Caco-2 (cell line): ENCODE measurements around the gene BRICD5. TPM values are rescaled to one million over a fixed set of nuclear protein-coding genes. Genes with fewer than 3 reads are reported as not detected.

Experiments
- BruUV-seq: library from RNA; stranded (reverse); fragments of 400-500 nt; replicated peaks from 2 replicates; lab custom pipeline; 2021; lab: Mats Ljungman, UMichigan
- CTCF ChIA-PET: fragments of 300-600 bp; sonication (Branson Sonifier 250); formaldehyde crosslinking; loops from one replicate; lab custom pipeline; 2022; ENCODE audit warnings: antibody characterized with exemption; lab: Charles Lee
- POLR2A ChIA-PET: fragments of 300-600 bp; sonication (Branson Sonifier 250); formaldehyde crosslinking; loops from one replicate; lab custom pipeline; 2022; ENCODE audit warnings: antibody characterized with exemption; lab: Charles Lee
- DNase-seq, 2 experiments: peaks; one replicate each; pipeline versions ENCODE4 v3.0.0 to v3.0.0-alpha.2; 2020 to 2022
- H3K27me3 ChIP-seq: replicated peaks from 2 replicates; pipeline ENCODE4 v1.6.0; 2011; ENCODE audit warnings: low read length; ENCODE audit not compliant: control insufficient read depth, insufficient read depth
- H3K36me3 ChIP-seq: 2 replicates; pipeline ENCODE4 v1.5.1; 2011; ENCODE audit warnings: low read length; ENCODE audit not compliant: control insufficient read depth, insufficient read depth
- H3K4me1 ChIP-seq: fragments of 250-450 bp; sonication (Bioruptor Pico); 2 replicates; pipeline ENCODE4 v1.5.1; 2020; ENCODE audit warnings: mild to moderate bottlenecking
- H3K4me3 ChIP-seq: 2 replicates; pipeline ENCODE4 v1.5.1; 2011; ENCODE audit warnings: low read depth, mild to moderate bottlenecking, control low read depth, low read length
- H3K9me3 ChIP-seq: fragments of 250-450 bp; sonication (Bioruptor Pico); 2 replicates; pipeline ENCODE4 v1.5.1; 2020; ENCODE audit warnings: mild to moderate bottlenecking, moderate library complexity
- H3K27ac Mint-ChIP-seq: one replicate; pipeline ENCODE4 v1.8.0; 2022; ENCODE audit warnings: mixed read lengths; ENCODE audit not compliant: unreplicated experiment
- H3K27me3 Mint-ChIP-seq: one replicate; pipeline ENCODE4 v1.8.0; 2022; ENCODE audit warnings: mixed read lengths; ENCODE audit not compliant: insufficient read depth, unreplicated experiment
- H3K36me3 Mint-ChIP-seq: one replicate; pipeline ENCODE4 v1.8.0; 2022; ENCODE audit warnings: mild to moderate bottlenecking, mixed read lengths; ENCODE audit not compliant: insufficient read depth, unreplicated experiment
- H3K4me1 Mint-ChIP-seq: one replicate; pipeline ENCODE4 v1.8.0; 2022; ENCODE audit warnings: low read depth, mixed read lengths; ENCODE audit not compliant: unreplicated experiment
- H3K4me3 Mint-ChIP-seq: one replicate; pipeline ENCODE4 v1.8.0; 2022; ENCODE audit warnings: mild to moderate bottlenecking, moderate library complexity, mixed read lengths; ENCODE audit not compliant: unreplicated experiment
- H3K9me3 Mint-ChIP-seq: one replicate; pipeline ENCODE4 v1.8.0; 2022; ENCODE audit warnings: mixed read lengths; ENCODE audit not compliant: unreplicated experiment
- CTCF ChIP-seq, 2 experiments: fragments of 200-600 bp in 1 of 2; IDR thresholded peaks; 1 replicate in 1 of 2; 2 replicates in 1 of 2; pipeline versions ENCODE4 v1.5.1 to v1.8.0; 2011 to 2022; ENCODE audit warnings: antibody characterized with exemption in 1 of 2, control low read depth in 1 of 2, inconsistent platforms in 1 of 2, low read depth in 1 of 2, low read length in 1 of 2, mild to moderate bottlenecking in 1 of 2, moderate library complexity in 1 of 2; ENCODE audit not compliant: insufficient read depth in 1 of 2, severe bottlenecking in 1 of 2, unreplicated experiment in 1 of 2
- intact Hi-C: fragments of 100-400 bp; cut with micrococcal nuclease; formaldehyde crosslinking; loops from one replicate; pipeline ENCODE4 v1.10.0; 2022; ENCODE audit not compliant: unreplicated experiment
- total RNA-seq: library from RNA; stranded (reverse); gene quantifications from 2 replicates; pipeline ENCODE4 v1.2.3, GENCODE V29; 2022

BRICD5 gene
- total RNA-seq, 1 experiment from 2014 or later: 10.0 TPM

GRCh38 chr16:2232094-2232990, 21.7 kb upstream of the BRICD5 start:
- H3K9me3 Mint-ChIP-seq: no peaks in the 10 kb centered on the region
- intact Hi-C loops: no loop called here
- BruUV-seq: no TSS peak
- Histone ChIP-seq H3K9me3 (no peaks in the 10 kb centered on the region), H3K4me3 (no peak overlapping the region), H3K4me1 (peaks cover 8% of the 10 kb centered on the region; the same call in 1 of the 2 replicates), H3K27me3 (no peaks in the 10 kb centered on the region), H3K36me3 (no peaks in the 10 kb centered on the region; the same call in 1 of the 2 replicates)
- DNase-seq: no peak
- H3K4me1 Mint-ChIP-seq: no peaks in the 10 kb centered on the region
- TF ChIP-seq CTCF (IDR thresholded peaks at IDR 0.05; ENCODE audit: insufficient read depth in 1 of 2, low read depth in 1 of 2, low read length in 1 of 2, severe bottlenecking in 1 of 2, unreplicated experiment in 1 of 2): no peak
- no peak overlapping the region for H3K27ac Mint-ChIP-seq
- H3K4me3 Mint-ChIP-seq: no peak overlapping the region
- no peaks in the 10 kb centered on the region for H3K27me3 Mint-ChIP-seq
- peaks cover 30% of the 10 kb centered on the region for H3K36me3 Mint-ChIP-seq
- POLR2A ChIA-PET: no interaction called here
- CTCF ChIA-PET: no interaction called here

GRCh38 chr16:2231016-2231931, 20.6 kb upstream of the BRICD5 start:
- H3K4me1 ChIP-seq: peaks cover under 1% of the 10 kb centered on the region; the same call in 1 of the 2 replicates
- H3K36me3 ChIP-seq: no peaks in the 10 kb centered on the region; the same call in 1 of the 2 replicates
- Mint-ChIP-seq H3K9me3 (no peaks in the 10 kb centered on the region), H3K27me3 (no peaks in the 10 kb centered on the region), H3K27ac (no peak overlapping the region), H3K4me1 (no peaks in the 10 kb centered on the region), H3K4me3 (no peak overlapping the region), H3K36me3 (peaks cover 19% of the 10 kb centered on the region)
- no peak for TF ChIP-seq CTCF (IDR thresholded peaks at IDR 0.05; ENCODE audit: insufficient read depth in 1 of 2, low read depth in 1 of 2, low read length in 1 of 2, severe bottlenecking in 1 of 2, unreplicated experiment in 1 of 2)
- no peaks in the 10 kb centered on the region for H3K9me3 ChIP-seq
- ChIA-PET CTCF (no interaction called here), POLR2A (no interaction called here)
- no peaks in the 10 kb centered on the region for H3K27me3 ChIP-seq
- no peak overlapping the region for H3K4me3 ChIP-seq
- intact Hi-C loops: no loop called here
- DNase-seq: no peak
- no TSS peak for BruUV-seq

GRCh38 chr16:2230376-2230775, 19.7 kb upstream of the BRICD5 start:
- BruUV-seq: no TSS peak
- H3K27me3 Mint-ChIP-seq: no peaks in the 10 kb centered on the region
- no peak for DNase-seq
- Histone ChIP-seq H3K4me3 (no peak overlapping the region), H3K27me3 (no peaks in the 10 kb centered on the region), H3K9me3 (no peaks in the 10 kb centered on the region), H3K4me1 (no peaks in the 10 kb centered on the region), H3K36me3 (no peaks in the 10 kb centered on the region; the same call in 1 of the 2 replicates)
- no peak overlapping the region for H3K4me3 Mint-ChIP-seq
- no peaks in the 10 kb centered on the region for H3K4me1 Mint-ChIP-seq
- H3K27ac Mint-ChIP-seq: no peak overlapping the region
- no peak for TF ChIP-seq CTCF (IDR thresholded peaks at IDR 0.05; ENCODE audit: insufficient read depth in 1 of 2, low read depth in 1 of 2, low read length in 1 of 2, severe bottlenecking in 1 of 2, unreplicated experiment in 1 of 2)
- no peaks in the 10 kb centered on the region for H3K9me3 Mint-ChIP-seq
- ChIA-PET POLR2A (no interaction called here), CTCF (no interaction called here)
- H3K36me3 Mint-ChIP-seq: peaks cover 10% of the 10 kb centered on the region
- intact Hi-C loops: no loop called here
